GM12875 (cell line): ENCODE data around the gene FGF1.

Source experiments
- H3K4me3 ChIP-seq: one replicate; pipeline ENCODE4 v1.5.1; 2011; ENCODE audit warnings: low read depth, low read length, control low read depth
- TF ChIP-seq, protein P1 (sequence below): IDR thresholded peaks from 2 replicates; pipeline ENCODE4 v1.5.1; 2011; ENCODE audit warnings: low read depth, mild to moderate bottlenecking, control low read depth, inconsistent platforms, low read length, moderate library complexity, borderline replicate concordance; ENCODE audit not compliant: insufficient read depth

The FGF1 gene

GRCh38 chr5:142600611-142601358, 85.1 kb downstream of the FGF1 start:
- H3K4me3 ChIP-seq, result no peak overlapping the region
- TF ChIP-seq, protein P1, sequence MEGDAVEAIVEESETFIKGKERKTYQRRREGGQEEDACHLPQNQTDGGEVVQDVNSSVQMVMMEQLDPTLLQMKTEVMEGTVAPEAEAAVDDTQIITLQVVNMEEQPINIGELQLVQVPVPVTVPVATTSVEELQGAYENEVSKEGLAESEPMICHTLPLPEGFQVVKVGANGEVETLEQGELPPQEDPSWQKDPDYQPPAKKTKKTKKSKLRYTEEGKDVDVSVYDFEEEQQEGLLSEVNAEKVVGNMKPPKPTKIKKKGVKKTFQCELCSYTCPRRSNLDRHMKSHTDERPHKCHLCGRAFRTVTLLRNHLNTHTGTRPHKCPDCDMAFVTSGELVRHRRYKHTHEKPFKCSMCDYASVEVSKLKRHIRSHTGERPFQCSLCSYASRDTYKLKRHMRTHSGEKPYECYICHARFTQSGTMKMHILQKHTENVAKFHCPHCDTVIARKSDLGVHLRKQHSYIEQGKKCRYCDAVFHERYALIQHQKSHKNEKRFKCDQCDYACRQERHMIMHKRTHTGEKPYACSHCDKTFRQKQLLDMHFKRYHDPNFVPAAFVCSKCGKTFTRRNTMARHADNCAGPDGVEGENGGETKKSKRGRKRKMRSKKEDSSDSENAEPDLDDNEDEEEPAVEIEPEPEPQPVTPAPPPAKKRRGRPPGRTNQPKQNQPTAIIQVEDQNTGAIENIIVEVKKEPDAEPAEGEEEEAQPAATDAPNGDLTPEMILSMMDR, result no peak

DNA sequence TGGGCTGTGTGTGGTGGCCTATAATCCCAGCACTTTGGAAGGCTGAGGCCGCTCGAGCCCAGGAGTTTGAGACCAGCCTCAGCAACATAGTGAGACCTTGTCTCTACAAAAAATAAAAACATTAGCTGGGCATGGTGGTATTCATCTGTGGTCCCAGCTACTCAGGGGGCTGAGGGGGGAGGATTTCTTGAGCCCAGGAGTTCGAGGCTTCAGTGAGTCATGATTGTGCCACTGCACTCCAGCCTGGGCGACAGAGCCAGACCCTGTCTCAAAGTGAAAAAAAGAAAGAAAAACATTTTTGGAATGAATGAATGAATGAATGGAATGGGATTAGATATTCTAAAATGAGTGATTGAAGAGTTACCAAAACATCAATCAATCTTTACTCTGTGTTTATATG, 85.8 kb downstream of the FGF1 start:
- TF ChIP-seq, protein P1, result no peak
- H3K4me3 ChIP-seq, result no peak overlapping the region

DNA sequence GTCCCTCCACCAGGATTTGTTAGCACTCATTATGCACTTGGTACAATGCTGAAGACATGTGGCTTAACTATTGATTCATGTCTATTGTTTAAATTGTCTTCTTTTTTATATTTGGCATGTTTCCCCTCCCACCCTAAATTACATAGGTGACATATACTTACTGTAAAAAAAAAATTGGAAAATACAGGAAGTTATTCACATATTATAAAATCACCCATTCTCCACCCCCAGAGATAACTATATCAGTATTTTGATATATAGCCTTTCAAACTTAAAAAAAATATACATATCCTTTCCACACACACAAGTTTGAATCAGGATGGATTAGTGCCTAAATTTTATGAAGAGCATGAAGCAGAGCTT, 87.6 kb downstream of the FGF1 start:
- H3K4me3 ChIP-seq, result no peak overlapping the region
- TF ChIP-seq, protein P1, result no peak

GRCh38 chr5:142597546-142598337, 88.1 kb downstream of the FGF1 start:
- TF ChIP-seq, protein P1, result no peak
- no peak overlapping the region for H3K4me3 ChIP-seq

DNA sequence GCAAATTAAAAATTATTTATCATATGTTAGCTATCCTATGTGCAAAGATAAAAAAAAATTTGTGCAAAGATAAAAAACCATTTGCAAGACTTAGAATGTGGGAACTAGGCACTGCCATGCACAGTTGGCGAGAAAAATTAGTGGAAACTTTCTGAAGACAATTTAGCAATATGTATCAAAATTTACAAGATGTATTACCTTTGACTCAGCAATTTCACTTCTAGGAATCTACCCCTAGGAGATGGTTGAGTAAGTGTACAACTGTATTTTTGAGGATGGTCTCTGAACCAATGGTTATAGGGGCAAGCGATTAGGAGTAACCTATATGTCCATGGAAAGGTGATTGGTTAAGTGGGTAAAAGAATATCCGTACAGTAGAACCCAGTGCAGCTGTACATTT, 88.9 kb downstream of the FGF1 start:
- TF ChIP-seq, protein P1, result no peak
- H3K4me3 ChIP-seq, result no peak overlapping the region

- TF ChIP-seq, protein P1, result no peak
- no peak overlapping the region for H3K4me3 ChIP-seq
These were observed 93.5 kb downstream of the FGF1 start for GRCh38 chr5:142592365-142592764.
